ENCODE data around the gene FGD6. TPM values are rescaled to one million over a fixed set of nuclear protein-coding genes. Genes with fewer than 3 reads are reported as not detected.

Gene FGD6
- total RNA-seq, 1 donor from 2014 or later = 15.4 TPM

- DNase-seq (ENCODE audit: low spot score) = no peak
Measured at GRCh38 chr12:95088379-95088778, 128.9 kb downstream of the FGD6 start.

- DNase-seq (ENCODE audit: low spot score) = no peak
Measured at GRCh38 chr12:95085612-95086011, 131.7 kb downstream of the FGD6 start.

GRCh38 chr12:95083938-95084337 is 133.3 kb downstream of the FGD6 start:
- DNase-seq (ENCODE audit: low spot score) = peak; percentile 58

- no peak for DNase-seq (ENCODE audit: low spot score)
Measured at GRCh38 chr12:95083471-95083870, 133.8 kb downstream of the FGD6 start.

GRCh38 chr12:95077341-95077740 is 139.9 kb downstream of the FGD6 start:
- DNase-seq (ENCODE audit: low spot score) = no peak

- DNase-seq (ENCODE audit: low spot score) = no peak
Measured at GRCh38 chr12:95074766-95075165, 142.5 kb downstream of the FGD6 start.

- DNase-seq (ENCODE audit: low spot score) = no peak
Measured at GRCh38 chr12:95073698-95074520, 143.4 kb downstream of the FGD6 start.

GRCh38 chr12:95072900-95073697 is 144.2 kb downstream of the FGD6 start, which contains the start of gene NR2C1:
Gene NR2C1, minus strand, starts transcription at chr12:95073618. Its CDS starts 6,234 bp downstream, at chr12:95067384.
- peak; percentile 92 for DNase-seq (ENCODE audit: low spot score)

- no peak for DNase-seq (ENCODE audit: low spot score)
Measured at GRCh38 chr12:95070378-95070777, 146.9 kb downstream of the FGD6 start.

- DNase-seq (ENCODE audit: low spot score) = no peak
Measured at GRCh38 chr12:95066091-95066855, 151.0 kb downstream of the FGD6 start.

GRCh38 chr12:95060951-95061350 is 156.3 kb downstream of the FGD6 start:
- no peak for DNase-seq (ENCODE audit: low spot score)

- DNase-seq (ENCODE audit: low spot score) = no peak
Measured at GRCh38 chr12:95059984-95060383, 157.3 kb downstream of the FGD6 start.

- no peak for DNase-seq (ENCODE audit: low spot score)
Measured at GRCh38 chr12:95057424-95057823, 159.8 kb downstream of the FGD6 start.

- DNase-seq (ENCODE audit: low spot score) = no peak
Measured at GRCh38 chr12:95055057-95055456, 162.2 kb downstream of the FGD6 start.

GRCh38 chr12:95054206-95054605 is 163.1 kb downstream of the FGD6 start:
- DNase-seq (ENCODE audit: low spot score) = no peak

GRCh38 chr12:95051241-95051640 is 166.0 kb downstream of the FGD6 start:
- DNase-seq (ENCODE audit: low spot score) = no peak

- DNase-seq (ENCODE audit: low spot score) = no peak
Measured at GRCh38 chr12:95037906-95038305, 179.4 kb downstream of the FGD6 start.

GRCh38 chr12:95034750-95035149 is 182.5 kb downstream of the FGD6 start:
- DNase-seq (ENCODE audit: low spot score) = no peak
